ENCODE data around the gene POGZ. TPM values are rescaled to one million over a fixed set of nuclear protein-coding genes. Genes with fewer than 3 reads are reported as not detected.
A peak's percentile ranks its signal among the peaks of the same experiment; 100 is the strongest.

Gene POGZ
- total RNA-seq, 1 experiment from 2014 or later: 76.0 TPM

DNA sequence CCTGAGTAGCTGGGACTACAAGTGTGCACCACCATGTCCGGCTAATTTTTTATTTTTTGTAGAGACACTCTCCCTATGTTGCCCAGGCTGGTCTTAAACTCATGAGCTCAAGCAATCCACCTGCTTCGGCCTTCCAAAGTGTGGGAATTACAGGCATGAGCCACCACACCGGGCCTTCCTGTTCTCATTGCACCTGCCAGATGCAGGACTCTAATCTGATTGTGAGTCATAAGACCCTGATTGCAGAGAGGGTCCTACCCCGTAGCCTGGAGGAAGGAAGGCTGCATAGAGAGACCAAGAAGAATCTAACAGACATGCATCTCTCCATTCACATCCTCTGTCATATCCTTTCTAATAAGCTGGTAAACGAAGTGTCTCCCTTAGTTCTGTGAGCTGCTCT, 32.3 kb upstream of the POGZ start:
- BruUV-seq (replicated peaks): no TSS peak

DNA sequence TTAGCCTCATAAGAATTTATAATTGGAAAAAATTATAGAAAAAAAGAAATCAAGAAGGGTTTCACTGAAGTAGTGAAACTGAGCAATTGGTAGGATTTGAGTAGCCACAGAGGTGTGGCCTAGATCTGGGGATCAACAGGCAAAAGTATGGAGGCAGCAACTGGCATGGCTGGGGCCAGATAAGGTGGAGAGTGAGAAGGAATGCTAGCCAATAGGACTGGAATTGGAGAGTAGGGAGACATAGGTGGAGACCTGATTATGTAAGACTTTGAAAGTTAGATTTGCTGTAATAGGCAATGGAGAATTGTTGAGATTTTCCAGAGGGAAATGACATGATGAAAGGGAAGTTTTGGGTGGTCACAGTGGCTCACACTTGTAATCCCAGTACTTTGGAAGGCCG, 27.3 kb upstream of the POGZ start:
- DNase-seq (ENCODE audit: low read depth, low spot score) (no peak), ATAC-seq (no peak)
- Histone ChIP-seq H3K9me3 (ENCODE audit: control insufficient read depth, insufficient read depth, low read depth, low read length) (0 out of 2 replicates have a peak, but pooled peaks cover 5% of the 10 kb centered on the region), H3K4me1 (ENCODE audit: control insufficient read depth, insufficient read depth, low read length) (no peaks in the 10 kb centered on the region), H3K36me3 (ENCODE audit: control insufficient read depth, insufficient read depth, low read length) (no peaks in the 10 kb centered on the region), H3K27ac (ENCODE audit: low read length) (no peak overlapping the region), H3K4me3 (ENCODE audit: low read depth in 2 of 2, low read length in 2 of 2) (no peak overlapping the region), H3K27me3 (ENCODE audit: control insufficient read depth, insufficient read depth, low read length) (no peaks in the 10 kb centered on the region)
- BruUV-seq (replicated peaks): no TSS peak
- intact Hi-C loops (cut with micrococcal nuclease; ENCODE audit: unreplicated experiment) (no loop called here), in situ Hi-C loops (cut with HindIII; ENCODE audit: low pct_unique_long_range_greater_than_20kb, low sequenced_read_pairs) (no loop called here)
- POLR2A ChIA-PET: no interaction called here
- CTCF ChIA-PET: no interaction called here
- TF ChIP-seq SIN3A (IDR thresholded peaks at IDR 0.05; ENCODE audit: borderline replicate concordance, insufficient read depth, low read depth, low read length) (no peak), POLR2AphosphoS5 (IDR thresholded peaks at IDR 0.05; ENCODE audit: low read depth, low read length) (no peak), TCF7L2 (IDR thresholded peaks at IDR 0.05; ENCODE audit: low read depth, low read length) (no peak)
- TF ChIP-seq, protein P1, sequence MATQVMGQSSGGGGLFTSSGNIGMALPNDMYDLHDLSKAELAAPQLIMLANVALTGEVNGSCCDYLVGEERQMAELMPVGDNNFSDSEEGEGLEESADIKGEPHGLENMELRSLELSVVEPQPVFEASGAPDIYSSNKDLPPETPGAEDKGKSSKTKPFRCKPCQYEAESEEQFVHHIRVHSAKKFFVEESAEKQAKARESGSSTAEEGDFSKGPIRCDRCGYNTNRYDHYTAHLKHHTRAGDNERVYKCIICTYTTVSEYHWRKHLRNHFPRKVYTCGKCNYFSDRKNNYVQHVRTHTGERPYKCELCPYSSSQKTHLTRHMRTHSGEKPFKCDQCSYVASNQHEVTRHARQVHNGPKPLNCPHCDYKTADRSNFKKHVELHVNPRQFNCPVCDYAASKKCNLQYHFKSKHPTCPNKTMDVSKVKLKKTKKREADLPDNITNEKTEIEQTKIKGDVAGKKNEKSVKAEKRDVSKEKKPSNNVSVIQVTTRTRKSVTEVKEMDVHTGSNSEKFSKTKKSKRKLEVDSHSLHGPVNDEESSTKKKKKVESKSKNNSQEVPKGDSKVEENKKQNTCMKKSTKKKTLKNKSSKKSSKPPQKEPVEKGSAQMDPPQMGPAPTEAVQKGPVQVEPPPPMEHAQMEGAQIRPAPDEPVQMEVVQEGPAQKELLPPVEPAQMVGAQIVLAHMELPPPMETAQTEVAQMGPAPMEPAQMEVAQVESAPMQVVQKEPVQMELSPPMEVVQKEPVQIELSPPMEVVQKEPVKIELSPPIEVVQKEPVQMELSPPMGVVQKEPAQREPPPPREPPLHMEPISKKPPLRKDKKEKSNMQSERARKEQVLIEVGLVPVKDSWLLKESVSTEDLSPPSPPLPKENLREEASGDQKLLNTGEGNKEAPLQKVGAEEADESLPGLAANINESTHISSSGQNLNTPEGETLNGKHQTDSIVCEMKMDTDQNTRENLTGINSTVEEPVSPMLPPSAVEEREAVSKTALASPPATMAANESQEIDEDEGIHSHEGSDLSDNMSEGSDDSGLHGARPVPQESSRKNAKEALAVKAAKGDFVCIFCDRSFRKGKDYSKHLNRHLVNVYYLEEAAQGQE (IDR thresholded peaks at IDR 0.05; ENCODE audit: insufficient read depth in 1 of 2, low read depth in 2 of 2, low read length in 1 of 2): no peak
- TF ChIP-seq, protein P2, sequence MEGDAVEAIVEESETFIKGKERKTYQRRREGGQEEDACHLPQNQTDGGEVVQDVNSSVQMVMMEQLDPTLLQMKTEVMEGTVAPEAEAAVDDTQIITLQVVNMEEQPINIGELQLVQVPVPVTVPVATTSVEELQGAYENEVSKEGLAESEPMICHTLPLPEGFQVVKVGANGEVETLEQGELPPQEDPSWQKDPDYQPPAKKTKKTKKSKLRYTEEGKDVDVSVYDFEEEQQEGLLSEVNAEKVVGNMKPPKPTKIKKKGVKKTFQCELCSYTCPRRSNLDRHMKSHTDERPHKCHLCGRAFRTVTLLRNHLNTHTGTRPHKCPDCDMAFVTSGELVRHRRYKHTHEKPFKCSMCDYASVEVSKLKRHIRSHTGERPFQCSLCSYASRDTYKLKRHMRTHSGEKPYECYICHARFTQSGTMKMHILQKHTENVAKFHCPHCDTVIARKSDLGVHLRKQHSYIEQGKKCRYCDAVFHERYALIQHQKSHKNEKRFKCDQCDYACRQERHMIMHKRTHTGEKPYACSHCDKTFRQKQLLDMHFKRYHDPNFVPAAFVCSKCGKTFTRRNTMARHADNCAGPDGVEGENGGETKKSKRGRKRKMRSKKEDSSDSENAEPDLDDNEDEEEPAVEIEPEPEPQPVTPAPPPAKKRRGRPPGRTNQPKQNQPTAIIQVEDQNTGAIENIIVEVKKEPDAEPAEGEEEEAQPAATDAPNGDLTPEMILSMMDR (IDR thresholded peaks at IDR 0.05): no peak

More for the DNA sequence above, 32.3 kb upstream of the POGZ start:
- Histone ChIP-seq H3K27ac (ENCODE audit: low read length) (no peak overlapping the region), H3K4me3 (ENCODE audit: low read depth in 2 of 2, low read length in 2 of 2) (no peak overlapping the region), H3K9me3 (ENCODE audit: control insufficient read depth, insufficient read depth, low read depth, low read length) (no peaks in the 10 kb centered on the region), H3K36me3 (ENCODE audit: control insufficient read depth, insufficient read depth, low read length) (no peaks in the 10 kb centered on the region), H3K27me3 (ENCODE audit: control insufficient read depth, insufficient read depth, low read length) (no peaks in the 10 kb centered on the region), H3K4me1 (ENCODE audit: control insufficient read depth, insufficient read depth, low read length) (peaks cover 11% of the 10 kb centered on the region; the same call in 1 of the 2 replicates)
- DNase-seq (ENCODE audit: low read depth, low spot score): no peak
- CTCF ChIA-PET: no interaction called here
- TF ChIP-seq SIN3A (IDR thresholded peaks at IDR 0.05; ENCODE audit: borderline replicate concordance, insufficient read depth, low read depth, low read length) (no peak), TCF7L2 (IDR thresholded peaks at IDR 0.05; ENCODE audit: low read depth, low read length) (no peak), POLR2AphosphoS5 (IDR thresholded peaks at IDR 0.05; ENCODE audit: low read depth, low read length) (no peak)
- TF ChIP-seq, protein P2 (IDR thresholded peaks at IDR 0.05): no peak
- TF ChIP-seq, protein P1 (IDR thresholded peaks at IDR 0.05; ENCODE audit: insufficient read depth in 1 of 2, low read depth in 2 of 2, low read length in 1 of 2): no peak
- intact Hi-C loops (cut with micrococcal nuclease; ENCODE audit: unreplicated experiment): no loop called here
- POLR2A ChIA-PET: no interaction called here
- in situ Hi-C loops (cut with HindIII; ENCODE audit: low pct_unique_long_range_greater_than_20kb, low sequenced_read_pairs): no loop called here
- peak; percentile 24; the same call in 1 of the 2 replicates for ATAC-seq
